H9 (cell line): ENCODE data around the gene ANKRD52. TPM values are rescaled to one million over a fixed set of nuclear protein-coding genes. Genes with fewer than 3 reads are reported as not detected.

Source experiments
- DNase-seq: peaks from one replicate; pipeline ENCODE4 v3.0.0-alpha.2; 2017
- H2AFZ ChIP-seq: one replicate; pipeline ENCODE4 v1.6.1; 2013; ENCODE audit warnings: mild to moderate bottlenecking, low read length, control low read depth, moderate library complexity
- H2AK5ac ChIP-seq: 2 replicates; pipeline ENCODE4 v1.6.1; 2013; ENCODE audit warnings: low read length, control low read depth, mixed read lengths; ENCODE audit not compliant: insufficient read length
- H2BK120ac ChIP-seq: one replicate; pipeline ENCODE4 v1.6.1; 2013; ENCODE audit warnings: low read depth, mild to moderate bottlenecking, low read length, control low read depth, inconsistent platforms; ENCODE audit not compliant: poor library complexity, severe bottlenecking
- H2BK12ac ChIP-seq: 2 replicates; pipeline ENCODE4 v1.6.1; 2013; ENCODE audit warnings: low read length, control low read depth, mixed read lengths, low read depth; ENCODE audit not compliant: insufficient read length
- H2BK15ac ChIP-seq: 2 replicates; pipeline ENCODE4 v1.6.1; 2013; ENCODE audit warnings: low read depth, low read length, control low read depth
- H2BK20ac ChIP-seq: one replicate; pipeline ENCODE4 v1.6.1; 2013; ENCODE audit warnings: low read depth, mild to moderate bottlenecking, low read length, control low read depth, inconsistent platforms; ENCODE audit not compliant: poor library complexity, severe bottlenecking
- H2BK5ac ChIP-seq: 2 replicates; pipeline ENCODE4 v1.6.1; 2013; ENCODE audit warnings: low read length, control low read depth, mixed read lengths; ENCODE audit not compliant: insufficient read length
- H3K14ac ChIP-seq: 2 replicates; pipeline ENCODE4 v1.6.1; 2013; ENCODE audit warnings: low read length, control low read depth; ENCODE audit not compliant: insufficient read depth
- H3K18ac ChIP-seq: 2 replicates; pipeline ENCODE4 v1.6.1; 2013; ENCODE audit warnings: low read depth, mild to moderate bottlenecking, mixed read lengths, low read length, control low read depth; ENCODE audit not compliant: insufficient read length
- H3K23ac ChIP-seq: 2 replicates; pipeline ENCODE4 v1.6.1; 2013; ENCODE audit warnings: low read length, control low read depth, mixed read lengths, low read depth; ENCODE audit not compliant: insufficient read length
- H3K23me2 ChIP-seq: 2 replicates; pipeline ENCODE4 v1.6.1; 2013; ENCODE audit warnings: low read depth, mild to moderate bottlenecking, mixed read lengths, low read length, control low read depth; ENCODE audit not compliant: insufficient read length, poor library complexity, severe bottlenecking
- H3K27ac ChIP-seq: 2 replicates; pipeline ENCODE4 v1.5.1; 2013; ENCODE audit warnings: low read length, control low read depth, mixed read lengths, low read depth; ENCODE audit not compliant: insufficient read length
- H3K27me3 ChIP-seq: 2 replicates; pipeline ENCODE4 v1.6.1; 2013; ENCODE audit warnings: low read length, control low read depth, inconsistent platforms; ENCODE audit not compliant: insufficient read depth
- H3K4ac ChIP-seq: 2 replicates; pipeline ENCODE4 v1.6.1; 2013; ENCODE audit warnings: low read depth, mild to moderate bottlenecking, control low read depth, inconsistent platforms, low read length, moderate library complexity
- H3K4me1 ChIP-seq: 2 replicates; pipeline ENCODE4 v1.6.1; 2013; ENCODE audit warnings: low read length, control low read depth, inconsistent platforms; ENCODE audit not compliant: insufficient read depth
- H3K4me2 ChIP-seq: 2 replicates; pipeline ENCODE4 v1.6.1; 2013; ENCODE audit warnings: low read length, control low read depth, mixed read lengths; ENCODE audit not compliant: insufficient read length, insufficient read depth
- H3K56ac ChIP-seq: 2 replicates; pipeline ENCODE4 v1.6.1; 2013; ENCODE audit warnings: low read depth, mild to moderate bottlenecking, mixed read lengths, low read length, control low read depth; ENCODE audit not compliant: insufficient read length
- H3K79me1 ChIP-seq: 2 replicates; pipeline ENCODE4 v1.6.1; 2013; ENCODE audit warnings: low read depth, mild to moderate bottlenecking, moderate library complexity, low read length, control low read depth, inconsistent platforms; ENCODE audit not compliant: insufficient read depth, poor library complexity, severe bottlenecking
- H3K79me2 ChIP-seq: 2 replicates; pipeline ENCODE4 v1.6.1; 2013; ENCODE audit warnings: low read length, control low read depth, inconsistent platforms; ENCODE audit not compliant: insufficient read depth
- H3K9ac ChIP-seq: 2 replicates; pipeline ENCODE4 v1.6.1; 2013; ENCODE audit warnings: low read length, control low read depth, mixed read lengths; ENCODE audit not compliant: insufficient read length; ENCODE audit errors: extremely low read depth
- H3K9me3 ChIP-seq: one replicate; pipeline ENCODE4 v1.6.1; 2013; ENCODE audit warnings: low read depth, low read length, inconsistent platforms; ENCODE audit not compliant: control insufficient read depth
- H3T11ph ChIP-seq: one replicate; pipeline ENCODE4 v1.6.1; 2013; ENCODE audit warnings: mild to moderate bottlenecking, low read length, control low read depth, inconsistent platforms
- H4K20me1 ChIP-seq: one replicate; pipeline ENCODE4 v1.6.1; 2013; ENCODE audit not compliant: control insufficient read depth, insufficient read length, insufficient read depth
- H4K5ac ChIP-seq: 2 replicates; pipeline ENCODE4 v1.6.1; 2013; ENCODE audit warnings: low read depth, mild to moderate bottlenecking, mixed read lengths, low read length, control low read depth; ENCODE audit not compliant: insufficient read length
- H4K8ac ChIP-seq: replicated peaks from 2 replicates; pipeline ENCODE4 v1.6.1; 2013; ENCODE audit warnings: low read length, control low read depth, mixed read lengths, low read depth; ENCODE audit not compliant: insufficient read length
- H4K91ac ChIP-seq: 2 replicates; pipeline ENCODE4 v1.6.1; 2013; ENCODE audit warnings: low read depth, mild to moderate bottlenecking, moderate library complexity, mixed read lengths, low read length, control low read depth; ENCODE audit not compliant: insufficient read length
- H3K27ac Mint-ChIP-seq, 3 experiments: 2 replicates in 2 of 3; 3 replicates in 1 of 3; pipeline ENCODE4 v1.8.0; 2020 to 2021; ENCODE audit warnings: mixed read lengths in 3 of 3, mild to moderate bottlenecking in 1 of 3, moderate library complexity in 1 of 3
- H3K27me3 Mint-ChIP-seq: 2 replicates; pipeline ENCODE4 v1.8.0; 2021; ENCODE audit warnings: low read depth, mild to moderate bottlenecking, moderate library complexity, mixed read lengths
- H3K36me3 Mint-ChIP-seq, 3 experiments: 2 replicates in 2 of 3; 3 replicates in 1 of 3; pipeline ENCODE4 v1.8.0; 2020 to 2021; ENCODE audit warnings: low read depth in 3 of 3, mixed read lengths in 3 of 3; ENCODE audit not compliant: insufficient read depth in 1 of 3
- H3K4me1 Mint-ChIP-seq, 2 experiments: 2 replicates each; pipeline ENCODE4 v1.8.0; 2020; ENCODE audit warnings: mixed read lengths in 2 of 2
- H3K4me3 Mint-ChIP-seq, 2 experiments: 2 replicates in 1 of 2; 3 replicates in 1 of 2; pipeline ENCODE4 v1.8.0; 2020 to 2021; ENCODE audit warnings: mild to moderate bottlenecking in 2 of 2, mixed read lengths in 2 of 2, moderate library complexity in 1 of 2
- H3K9me3 Mint-ChIP-seq, 2 experiments: 2 replicates in 1 of 2; 3 replicates in 1 of 2; pipeline ENCODE4 v1.8.0; 2020; ENCODE audit warnings: mild to moderate bottlenecking in 2 of 2, mixed read lengths in 2 of 2, moderate library complexity in 1 of 2
- CTCF ChIP-seq: fragments of 200-600 bp; sonication (generic); conservative IDR thresholded peaks from 3 replicates; pipeline ENCODE4 v1.8.0; 2021; ENCODE audit warnings: antibody characterized with exemption, mild to moderate bottlenecking
- WGBS: extraction: QIAGEN DNeasy Blood & Tissue Kit; methylation state at CpG from one replicate; pipeline ENCODE4 v1.1.7; 2013; ENCODE audit warnings: missing lambda C conversion rate, low lambda C conversion rate, mixed read lengths; ENCODE audit not compliant: insufficient read length; ENCODE audit errors: extremely low coverage; 5-methylcytosine and 5-hydroxymethylcytosine counted together
- total RNA-seq: library from RNA; stranded (reverse); gene quantifications from 2 replicates; pipeline ENCODE4 v1.2.1, GENCODE V29; 2021

Gene ANKRD52
- total RNA-seq, 1 experiment from 2014 or later = 33.4 TPM

- H3K79me2 ChIP-seq = no peaks in the 10 kb centered on the region
- Mint-ChIP-seq H3K27me3 (no peaks in the 10 kb centered on the region), H3K9me3 (no peaks in the 10 kb centered on the region; a peak in 1 of 5 replicates), H3K27ac (peak overlapping the region in 1 of 3 experiments; percentile 85; a peak in 1 of 7 replicates), H3K4me3 (no peak overlapping the region), H3K4me1 (no peaks in the 10 kb centered on the region), H3K36me3 (peaks cover 61 to 89% (median 88%) of the 10 kb centered on the region in 3 experiments)
- no peak overlapping the region for H3K23ac ChIP-seq
- H3K4ac ChIP-seq = no peak overlapping the region
- H2BK20ac ChIP-seq = no peak overlapping the region
- H3K14ac ChIP-seq = no peak overlapping the region
- no peaks in the 10 kb centered on the region for H3K9me3 ChIP-seq
- no peak overlapping the region for H3K18ac ChIP-seq
- no peak overlapping the region for H4K91ac ChIP-seq
- no peaks in the 10 kb centered on the region for H3K27me3 ChIP-seq
- no peak overlapping the region for H2BK12ac ChIP-seq
- H2AK5ac ChIP-seq = no peak overlapping the region
- H3K56ac ChIP-seq = no peak overlapping the region
- H3K23me2 ChIP-seq = no peaks in the 10 kb centered on the region
- H3K4me1 ChIP-seq = no peaks in the 10 kb centered on the region
- DNase-seq = no peak
- H3K9ac ChIP-seq = no peak overlapping the region
- no peak for TF ChIP-seq CTCF
- H2AFZ ChIP-seq = no peak overlapping the region
- peaks cover 2% of the 10 kb centered on the region for H4K20me1 ChIP-seq
- no peak overlapping the region for H2BK120ac ChIP-seq
- no peak overlapping the region for H4K5ac ChIP-seq
- H3K27ac ChIP-seq = no peak overlapping the region
- no peak overlapping the region for H4K8ac ChIP-seq
- no CpG with 5 or more reads among the region's 14 CpGs for WGBS
- H3T11ph ChIP-seq = no peak overlapping the region
- no peaks in the 10 kb centered on the region for H3K79me1 ChIP-seq
- no peak overlapping the region for H2BK5ac ChIP-seq
- no peak overlapping the region for H2BK15ac ChIP-seq
- H3K4me2 ChIP-seq = no peak overlapping the region
Observed at GRCh38 chr12:56244494-56244893, 13.7 kb downstream of the ANKRD52 start.
